Urinary bladder (tissue), 4 donors: ENCODE results near the gene REEP6. TPM values are rescaled to one million over a fixed set of nuclear protein-coding genes. Genes with fewer than 3 reads are reported as not detected.

ENCODE experiments used
- DNase-seq: peaks from one replicate; pipeline ENCODE4 v3.0.0-alpha.2; 2015; ENCODE audit errors: extremely low spot score
- H3K27ac ChIP-seq: one replicate; pipeline ENCODE4 v1.5.1; 2013; ENCODE audit warnings: low read depth, mild to moderate bottlenecking, moderate library complexity
- H3K36me3 ChIP-seq: one replicate; pipeline ENCODE4 v1.6.1; 2013; ENCODE audit warnings: mild to moderate bottlenecking, moderate library complexity; ENCODE audit not compliant: insufficient read depth
- H3K4me1 ChIP-seq: one replicate; pipeline ENCODE4 v1.6.1; 2013; ENCODE audit warnings: mild to moderate bottlenecking, moderate library complexity; ENCODE audit not compliant: insufficient read depth
- H3K4me3 ChIP-seq: one replicate; pipeline ENCODE4 v1.5.1; 2013; ENCODE audit warnings: low read depth, low read length
- WGBS: extraction: QIAGEN DNeasy Blood & Tissue Kit; methylation state at CpG from one replicate; pipeline ENCODE4 v1.1.7; 2013; 5-methylcytosine and 5-hydroxymethylcytosine counted together
- polyA plus RNA-seq: library from polyadenylated mRNA; stranded (reverse); fragments of 200-250 nt; gene quantifications from one replicate; pipeline ENCODE4 v1.2.3, GENCODE V29; 2013
- total RNA-seq: library from RNA; depleted of rRNA; stranded (reverse); fragments of >200 nt; gene quantifications from one replicate; pipeline ENCODE4 v1.2.3, GENCODE V29; 2014
- donor health status: healthy with polysubstance abuse.
- donor health status: healthy.

Gene REEP6
- total RNA-seq (4.9 TPM), polyA plus RNA-seq (11.3 TPM)

DNA sequence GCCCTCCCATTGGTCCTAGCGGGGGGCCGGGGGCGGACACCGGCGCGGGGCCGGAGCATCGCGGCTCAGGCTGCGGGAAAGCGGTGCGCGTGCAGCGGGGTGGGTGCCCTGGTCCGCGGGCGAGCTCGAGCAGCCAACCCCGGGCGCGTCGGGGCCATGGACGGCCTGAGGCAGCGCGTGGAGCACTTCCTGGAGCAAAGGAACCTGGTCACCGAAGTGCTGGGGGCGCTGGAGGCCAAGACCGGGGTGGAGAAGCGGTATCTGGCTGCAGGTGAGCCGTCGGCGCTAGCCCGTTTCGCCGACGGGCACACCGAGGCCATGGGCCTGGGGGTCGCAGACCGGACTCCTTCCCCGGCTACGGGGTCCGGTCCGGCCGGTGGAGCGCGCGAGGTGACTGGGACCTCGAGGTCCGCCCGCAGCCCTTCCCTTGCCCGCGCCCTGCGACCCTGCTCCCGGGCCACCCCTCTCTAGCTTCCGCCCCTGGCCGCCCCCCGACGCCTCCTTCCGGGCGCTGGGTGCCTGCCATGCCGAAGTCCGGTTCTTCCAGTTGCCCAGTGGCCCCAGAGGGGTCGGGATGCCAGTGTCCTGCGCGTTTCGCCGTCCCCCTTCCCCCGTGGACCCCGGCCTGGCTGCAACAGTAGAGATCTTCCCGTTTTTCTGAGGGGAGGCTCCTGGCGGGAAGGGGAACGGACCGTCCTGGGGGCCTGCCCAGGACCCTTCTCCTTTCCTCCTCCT, at the start of gene REEP6:
REEP6 (plus strand) TSS at position 68 of the 735 bp plus-strand sequence; CDS start at position 157, 89 bp downstream.
- WGBS = 4% methylated on average over 73 of the region's 73 CpGs
- DNase-seq = no peak
- Histone ChIP-seq H3K27ac (peak within 1 kb of the TSS; percentile 14), H3K4me3 (peak within 1 kb of the TSS; percentile 41), H3K36me3 (no peaks in the 10 kb centered on the region), H3K4me1 (no peaks in the 10 kb centered on the region)

GRCh38 chr19:1441677-1442438, 49.1 kb upstream of the REEP6 start:
- H3K4me3 ChIP-seq = no peak overlapping the region
- H3K27ac ChIP-seq = no peak overlapping the region
- WGBS = 84% methylated on average over 25 of the region's 25 CpGs
- H3K36me3 ChIP-seq = peaks cover 4% of the 10 kb centered on the region
- peaks cover 5% of the 10 kb centered on the region for H3K4me1 ChIP-seq
- no peak for DNase-seq

- WGBS = 2% methylated on average over 70 of the region's 70 CpGs
- Histone ChIP-seq H3K4me3 (peak overlapping the region; percentile 28), H3K4me1 (peaks cover 5% of the 10 kb centered on the region), H3K36me3 (peaks cover 4% of the 10 kb centered on the region), H3K27ac (no peak overlapping the region)
- no peak for DNase-seq
Observed at GRCh38 chr19:1445185-1445931, 45.6 kb upstream of the REEP6 start.

DNA sequence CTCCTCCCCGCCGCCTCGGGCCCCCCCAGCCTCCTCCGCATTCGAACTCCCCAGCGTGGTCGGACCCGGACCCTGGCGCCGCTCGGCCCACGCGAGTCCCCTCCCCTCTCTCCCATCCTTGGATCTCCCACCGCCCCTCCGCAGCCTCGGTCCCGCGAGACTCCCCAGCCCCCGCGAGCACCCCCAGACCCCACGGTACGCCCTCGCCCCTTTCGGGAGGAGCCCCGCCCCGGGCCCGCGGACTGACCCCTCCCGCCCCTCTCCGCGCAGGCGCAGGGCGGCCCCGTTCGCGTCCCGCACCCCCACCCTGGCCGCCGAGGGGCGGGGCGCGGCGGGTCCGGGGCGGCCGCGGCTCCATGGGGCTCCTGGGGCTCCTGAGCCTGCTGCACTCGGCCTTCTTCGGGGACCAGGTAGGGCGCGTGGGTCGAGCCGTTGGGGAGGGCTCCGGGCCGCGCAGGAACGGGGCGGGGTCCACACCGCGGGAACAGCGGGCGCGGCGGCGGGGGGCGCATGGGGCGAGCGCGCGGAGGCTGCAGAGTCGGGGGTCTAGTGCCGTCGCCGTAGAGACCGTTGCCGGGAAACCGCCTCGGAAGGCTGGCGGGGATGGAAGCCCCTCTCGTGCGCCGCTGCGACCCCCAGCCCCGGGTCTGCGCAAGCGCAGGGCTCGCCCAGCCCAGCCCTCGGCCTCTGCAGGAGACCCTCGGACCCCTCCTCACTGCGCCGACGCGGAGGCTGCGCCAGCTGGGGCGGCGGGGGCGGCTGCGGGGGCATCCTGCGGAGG, 44.9 kb upstream of the REEP6 start:
- H3K27ac ChIP-seq = no peak overlapping the region
- H3K4me3 ChIP-seq = peak overlapping the region; percentile 27
- DNase-seq = no peak
- 1% methylated on average over 99 of the region's 99 CpGs for WGBS
- no peaks in the 10 kb centered on the region for H3K36me3 ChIP-seq
- H3K4me1 ChIP-seq = peaks cover 5% of the 10 kb centered on the region

DNA sequence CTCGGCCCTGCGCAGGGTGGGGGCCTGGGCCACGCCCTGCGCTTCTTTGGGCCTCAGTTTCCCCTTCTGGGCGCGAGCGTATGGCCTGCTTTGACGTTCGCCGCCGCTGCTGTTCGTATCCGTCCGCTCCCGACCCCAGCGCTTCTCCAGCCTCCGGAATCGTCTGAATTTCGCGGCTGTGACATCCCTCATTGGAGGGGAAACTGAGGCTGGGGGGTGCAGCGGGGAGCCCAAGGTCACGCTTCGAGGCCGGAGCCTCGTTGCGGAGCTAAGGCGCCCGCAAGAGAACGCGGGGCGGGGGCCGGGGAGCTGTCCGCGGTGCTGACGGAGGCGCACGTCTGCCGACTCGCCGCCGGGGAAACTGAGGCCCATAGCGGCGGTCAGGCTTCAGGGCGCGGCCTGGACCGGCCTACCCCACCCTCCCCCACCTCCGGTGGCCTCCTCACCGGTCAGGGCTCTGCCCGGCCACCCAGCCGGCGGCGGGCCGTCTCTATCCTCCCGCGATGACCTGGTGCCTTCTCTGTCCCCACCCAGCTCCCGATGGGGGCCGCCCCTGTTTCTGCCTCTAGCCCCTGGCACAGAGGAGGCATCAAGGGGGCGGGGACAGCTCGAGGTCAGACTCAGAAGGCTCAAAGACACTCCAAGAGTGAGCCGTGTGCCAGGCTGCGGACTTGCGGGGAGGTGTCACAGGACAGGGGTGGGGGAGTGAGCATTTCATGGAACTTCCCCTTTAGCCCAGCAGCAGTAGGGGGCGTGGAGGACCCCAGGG, 44.1 kb upstream of the REEP6 start:
- Histone ChIP-seq H3K36me3 (no peaks in the 10 kb centered on the region), H3K4me1 (peaks cover 5% of the 10 kb centered on the region), H3K4me3 (no peak overlapping the region), H3K27ac (no peak overlapping the region)
- 4% methylated on average over 63 of the region's 63 CpGs for WGBS
- no peak for DNase-seq

DNA sequence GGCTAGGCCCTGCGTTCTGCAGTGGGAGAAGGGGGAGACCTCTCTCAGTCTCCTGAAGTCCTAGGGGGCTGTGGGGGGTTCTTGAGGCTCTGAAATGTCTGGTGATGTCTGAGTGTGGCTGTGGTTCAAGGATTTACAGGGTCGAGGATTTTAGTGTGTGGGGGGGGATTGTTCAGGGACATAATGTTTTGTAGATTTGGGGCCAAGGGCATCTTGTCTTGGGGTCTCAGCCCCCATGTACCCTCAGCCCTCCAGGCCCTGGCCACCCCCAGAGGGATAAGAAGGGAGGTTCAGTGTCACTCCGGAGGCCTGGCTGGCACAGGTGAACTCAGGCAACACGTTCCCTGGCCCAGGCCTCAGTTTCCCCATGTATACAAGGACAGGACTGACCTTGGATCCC, 43.5 kb upstream of the REEP6 start:
- Histone ChIP-seq H3K27ac (no peak overlapping the region), H3K4me1 (peaks cover 5% of the 10 kb centered on the region), H3K36me3 (no peaks in the 10 kb centered on the region), H3K4me3 (no peak overlapping the region)
- DNase-seq = no peak
- 26% methylated on average over 4 of the region's 4 CpGs for WGBS

- no peak overlapping the region for H3K27ac ChIP-seq
- 86% methylated on average over 9 of the region's 9 CpGs for WGBS
- DNase-seq = no peak
Observed at GRCh38 chr19:1447944-1448343, 43.0 kb upstream of the REEP6 start.

DNA sequence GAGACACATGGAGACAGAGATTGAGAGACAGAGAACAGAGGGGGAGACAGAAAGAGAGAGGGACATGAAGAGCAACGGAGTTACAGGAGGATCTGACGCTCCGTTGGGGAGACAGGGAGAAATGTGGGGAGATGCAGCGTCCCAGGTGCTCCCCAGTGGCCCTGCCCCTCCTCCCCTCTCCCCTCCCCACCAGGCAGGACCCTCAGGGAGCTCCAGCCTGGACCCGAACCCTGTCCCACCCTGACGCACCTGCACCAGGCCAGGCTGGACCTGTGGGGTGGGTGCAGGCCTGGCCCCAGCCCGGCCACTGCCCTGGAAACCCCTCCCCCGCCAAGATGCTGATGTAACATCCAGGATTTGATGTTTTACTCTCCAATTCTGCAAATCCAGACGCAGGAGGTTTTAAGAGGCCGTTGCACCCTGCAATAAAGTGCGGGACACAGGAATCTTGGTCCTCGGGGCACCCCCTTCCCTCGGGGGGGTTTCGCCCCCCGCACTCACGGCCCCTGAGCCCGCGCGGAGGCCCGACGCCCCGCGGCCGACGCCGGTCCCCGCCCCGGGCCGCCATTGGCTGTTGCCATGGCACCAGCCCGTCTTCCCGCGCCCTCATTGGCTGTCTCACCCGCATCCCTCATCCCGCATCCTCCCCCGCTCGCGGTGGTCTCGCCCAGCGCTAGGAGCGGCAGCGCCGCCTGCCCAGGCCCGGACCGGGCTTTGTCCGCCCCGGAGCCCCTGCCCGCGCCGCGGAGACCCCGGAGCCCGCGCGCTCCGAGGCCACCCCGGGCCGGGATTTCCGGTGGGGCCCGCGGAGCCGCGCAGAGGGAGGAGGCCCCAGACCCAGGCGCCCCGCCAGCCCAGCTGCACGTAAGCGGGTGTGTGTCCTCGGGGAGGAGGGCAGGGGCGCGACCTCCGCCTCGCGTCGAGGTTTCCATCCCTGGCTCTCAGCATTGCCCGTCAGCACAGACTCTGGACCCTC, 41.2 kb upstream of the REEP6 start, which contains the start of gene APC2:
APC2 (plus strand) TSS at position 655 of the 976 bp plus-strand sequence. CDS start 2,881 bp downstream, outside the sequence.
- no peak for DNase-seq
- peaks cover 5% of the 10 kb centered on the region for H3K4me1 ChIP-seq
- H3K36me3 ChIP-seq = no peaks in the 10 kb centered on the region
- no peak within 1 kb of the TSS for H3K27ac ChIP-seq
- H3K4me3 ChIP-seq = no peak within 1 kb of the TSS
- 4% methylated on average over 74 of the region's 74 CpGs for WGBS

More at GRCh38 chr19:1447944-1448343, 43.0 kb upstream of the REEP6 start:
- no peak overlapping the region for H3K4me3 ChIP-seq
- peaks cover 5% of the 10 kb centered on the region for H3K4me1 ChIP-seq
- no peaks in the 10 kb centered on the region for H3K36me3 ChIP-seq

DNA sequence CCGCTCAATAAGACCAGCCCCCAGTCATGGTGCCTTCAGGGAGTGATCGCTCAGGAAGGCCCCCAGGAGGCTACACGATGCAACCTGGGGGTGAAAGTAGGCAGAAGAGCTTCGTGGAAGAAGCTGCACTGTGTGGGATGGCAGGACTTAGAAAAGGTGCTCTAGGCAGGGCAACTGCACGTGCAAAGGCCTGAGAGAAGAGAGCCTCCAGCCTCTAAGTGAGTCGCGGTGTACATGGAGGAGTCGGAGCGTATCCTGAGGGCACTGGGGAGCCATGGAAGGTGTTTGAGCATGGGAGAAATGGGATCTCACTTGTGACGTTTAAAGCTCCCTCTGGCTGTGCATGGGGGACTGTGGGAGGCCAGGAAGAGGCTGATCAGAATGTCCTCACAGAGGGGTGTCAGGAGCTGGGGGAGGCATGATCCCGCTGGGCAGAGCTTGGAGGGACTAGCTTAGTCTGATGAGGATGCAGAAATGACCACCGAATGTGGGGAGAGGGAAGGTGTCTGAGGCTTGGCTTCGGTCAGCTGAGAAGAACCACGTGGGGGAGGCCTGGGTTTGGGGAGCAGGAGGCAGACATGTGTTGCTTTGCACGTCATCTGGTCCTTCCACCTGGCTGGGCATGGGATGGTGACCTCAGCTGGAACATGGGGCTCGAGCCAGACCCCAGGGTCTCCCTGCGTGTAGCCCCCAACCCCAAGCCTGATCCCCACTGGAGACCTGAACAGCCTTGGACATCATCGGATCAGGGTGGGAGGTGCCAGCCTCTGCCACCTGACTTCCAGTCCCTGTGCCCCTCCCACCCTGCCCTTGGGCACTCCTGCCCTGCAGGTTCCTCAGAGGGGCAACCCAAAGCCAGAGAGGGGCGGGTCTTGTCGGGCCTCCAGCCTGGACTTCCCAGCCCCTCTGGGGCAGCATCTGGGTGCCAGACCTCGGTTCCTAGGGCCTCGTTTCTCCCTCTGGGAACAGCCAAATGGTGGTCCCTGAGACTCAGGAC, 39.9 kb upstream of the REEP6 start:
- no peak overlapping the region for H3K27ac ChIP-seq
- no peak overlapping the region for H3K4me3 ChIP-seq
- no peaks in the 10 kb centered on the region for H3K36me3 ChIP-seq
- no peak for DNase-seq
- WGBS = 55% methylated on average over 22 of the region's 22 CpGs
- H3K4me1 ChIP-seq = peaks cover 2% of the 10 kb centered on the region

DNA sequence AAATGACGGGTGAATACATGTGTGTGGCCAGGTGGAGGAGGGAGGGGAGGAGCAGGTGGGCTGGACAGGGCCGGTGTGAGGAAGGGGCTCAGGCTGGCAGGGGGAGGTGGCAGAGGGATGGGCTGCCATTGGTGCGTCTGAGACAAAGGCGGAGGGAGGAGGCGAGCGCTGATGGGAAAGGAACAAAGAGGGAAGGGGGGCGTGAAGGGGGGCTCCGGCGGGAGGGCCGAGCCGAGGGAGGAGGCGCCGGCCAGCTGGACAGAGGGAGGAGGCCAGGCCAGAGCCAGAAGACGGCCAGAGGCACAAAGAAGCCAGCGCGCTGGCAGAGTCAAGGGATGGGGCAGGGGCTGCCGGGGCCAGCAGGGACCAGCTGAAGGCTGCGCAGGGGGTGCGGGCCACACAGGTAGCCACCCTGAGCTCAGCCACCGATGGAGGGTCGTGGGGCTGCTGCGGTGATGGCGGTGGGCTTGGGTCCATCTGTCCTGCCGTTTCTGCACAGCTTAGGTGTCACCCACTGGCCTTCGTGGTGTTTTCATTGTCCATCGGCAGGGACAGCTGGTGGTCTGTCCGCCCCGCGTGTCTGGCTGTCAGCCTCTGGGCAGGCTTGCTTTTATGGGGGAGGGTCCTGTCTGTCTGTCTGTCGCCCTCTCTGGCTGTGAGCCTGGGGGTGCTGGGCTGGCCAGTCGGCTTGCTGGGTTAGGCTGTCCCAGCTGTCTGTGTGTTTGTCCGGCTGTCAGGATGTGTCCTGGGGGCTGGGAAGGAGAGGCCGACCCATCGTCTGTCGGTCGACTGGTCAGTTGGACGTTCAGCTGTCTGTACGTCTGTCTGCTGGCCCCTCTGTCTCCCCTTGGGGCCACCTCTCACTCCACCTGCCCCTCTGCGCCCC, 38.8 kb upstream of the REEP6 start:
- Histone ChIP-seq H3K27ac (no peak overlapping the region), H3K36me3 (no peaks in the 10 kb centered on the region), H3K4me3 (no peak overlapping the region), H3K4me1 (no peaks in the 10 kb centered on the region)
- WGBS = 30% methylated on average over 39 of the region's 39 CpGs
- no peak for DNase-seq
